ENCODE data around the gene CDIPT. TPM values are rescaled to one million over a fixed set of nuclear protein-coding genes. Genes with fewer than 3 reads are reported as not detected.

Gene CDIPT
- total RNA-seq, 1 experiment from 2014 or later: 60.5 TPM

DNA sequence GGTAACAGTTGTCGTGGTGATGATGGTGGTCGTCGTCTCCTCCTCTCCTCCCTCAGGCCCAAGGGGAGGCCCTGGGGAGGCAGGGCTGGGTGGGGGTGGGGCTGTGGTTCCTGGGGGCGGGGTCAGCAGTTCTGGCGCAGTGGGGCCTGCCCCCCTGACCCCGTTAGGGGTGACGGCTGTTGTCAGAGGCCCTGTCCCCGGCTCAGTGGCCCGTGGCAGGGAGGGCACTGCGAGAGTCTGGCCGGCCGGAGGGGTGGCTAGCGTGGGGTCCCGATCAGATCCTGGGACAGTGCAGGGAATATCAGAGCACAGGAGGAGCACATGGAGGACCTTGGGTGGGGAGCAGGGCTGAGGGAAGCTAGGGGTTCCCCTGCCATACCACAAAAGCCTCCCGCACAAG is 33.8 kb upstream of the CDIPT start:
- ChIA-PET CTCF (no interaction called here), POLR2A (ENCODE audit: unreplicated experiment) (no interaction called here)
- no peak for ATAC-seq
- Histone ChIP-seq H3K4me2 (ENCODE audit: low read length) (no peak overlapping the region), H3F3A (ENCODE audit: low read length, unreplicated experiment) (no peaks in the 10 kb centered on the region), H3K79me2 (ENCODE audit: low read length) (no peaks in the 10 kb centered on the region), H2AFZ (ENCODE audit: low read length) (no peak overlapping the region), H3K27me3 (ENCODE audit: low read length) (no peaks in the 10 kb centered on the region), H3K9me2 (replicated peaks; ENCODE audit: low read length) (no peaks in the 10 kb centered on the region), H3K9me3 (ENCODE audit: low read length) (no peaks in the 10 kb centered on the region), H3K4me1 (ENCODE audit: insufficient read depth, low read length) (peaks cover 7% of the 10 kb centered on the region; the same call in 1 of the 2 replicates), H3K27ac (ENCODE audit: low read length) (no peak overlapping the region), H4K20me1 (ENCODE audit: low read length) (no peaks in the 10 kb centered on the region), H3K36me3 (ENCODE audit: low read depth, low read length) (no peaks in the 10 kb centered on the region), H3K4me3 (ENCODE audit: low read length) (no peak overlapping the region), H3K9ac (ENCODE audit: low read length) (no peak overlapping the region)
- no peak for DNase-seq
- BruUV-seq (replicated peaks): no TSS peak
- TF ChIP-seq EZH2 (IDR thresholded peaks at IDR 0.05; ENCODE audit: low read length, unreplicated experiment) (no peak), EZH2phosphoT487 (IDR thresholded peaks at IDR 0.05; ENCODE audit: borderline replicate concordance, low read length) (no peak)
- TF ChIP-seq, protein P1, sequence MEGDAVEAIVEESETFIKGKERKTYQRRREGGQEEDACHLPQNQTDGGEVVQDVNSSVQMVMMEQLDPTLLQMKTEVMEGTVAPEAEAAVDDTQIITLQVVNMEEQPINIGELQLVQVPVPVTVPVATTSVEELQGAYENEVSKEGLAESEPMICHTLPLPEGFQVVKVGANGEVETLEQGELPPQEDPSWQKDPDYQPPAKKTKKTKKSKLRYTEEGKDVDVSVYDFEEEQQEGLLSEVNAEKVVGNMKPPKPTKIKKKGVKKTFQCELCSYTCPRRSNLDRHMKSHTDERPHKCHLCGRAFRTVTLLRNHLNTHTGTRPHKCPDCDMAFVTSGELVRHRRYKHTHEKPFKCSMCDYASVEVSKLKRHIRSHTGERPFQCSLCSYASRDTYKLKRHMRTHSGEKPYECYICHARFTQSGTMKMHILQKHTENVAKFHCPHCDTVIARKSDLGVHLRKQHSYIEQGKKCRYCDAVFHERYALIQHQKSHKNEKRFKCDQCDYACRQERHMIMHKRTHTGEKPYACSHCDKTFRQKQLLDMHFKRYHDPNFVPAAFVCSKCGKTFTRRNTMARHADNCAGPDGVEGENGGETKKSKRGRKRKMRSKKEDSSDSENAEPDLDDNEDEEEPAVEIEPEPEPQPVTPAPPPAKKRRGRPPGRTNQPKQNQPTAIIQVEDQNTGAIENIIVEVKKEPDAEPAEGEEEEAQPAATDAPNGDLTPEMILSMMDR (conservative IDR thresholded peaks at IDR 0.05; ENCODE audit: low read depth, low read length): no peak
- intact Hi-C loops (cut with micrococcal nuclease): no loop called here

DNA sequence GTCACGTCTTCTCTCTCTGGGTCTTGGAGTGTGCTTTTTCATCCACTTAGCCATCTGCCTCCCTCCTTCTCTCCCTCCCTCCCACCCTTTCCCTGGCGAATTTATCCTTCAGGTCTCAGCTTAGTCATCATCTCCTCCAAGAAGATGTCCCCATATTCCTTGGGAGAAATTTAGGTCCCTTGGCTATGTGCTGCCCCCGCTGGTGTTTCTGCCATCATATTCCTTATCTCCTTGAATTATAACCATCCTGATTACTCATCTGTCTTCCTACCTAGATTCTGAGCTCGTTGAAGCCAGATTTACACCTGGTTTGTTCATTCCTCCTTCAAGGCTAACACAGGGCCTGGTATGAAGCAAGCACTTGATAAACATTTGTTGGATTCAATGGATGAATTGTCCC is 31.3 kb upstream of the CDIPT start:
- Histone ChIP-seq H3F3A (ENCODE audit: low read length, unreplicated experiment) (no peaks in the 10 kb centered on the region), H3K27me3 (ENCODE audit: low read length) (no peaks in the 10 kb centered on the region), H3K36me3 (ENCODE audit: low read depth, low read length) (no peaks in the 10 kb centered on the region), H3K9me2 (replicated peaks; ENCODE audit: low read length) (no peaks in the 10 kb centered on the region), H3K9me3 (ENCODE audit: low read length) (no peaks in the 10 kb centered on the region), H2AFZ (ENCODE audit: low read length) (no peak overlapping the region), H4K20me1 (ENCODE audit: low read length) (no peaks in the 10 kb centered on the region), H3K4me2 (ENCODE audit: low read length) (no peak overlapping the region), H3K4me3 (ENCODE audit: low read length) (no peak overlapping the region), H3K79me2 (ENCODE audit: low read length) (no peaks in the 10 kb centered on the region), H3K9ac (ENCODE audit: low read length) (no peak overlapping the region), H3K4me1 (ENCODE audit: insufficient read depth, low read length) (0 out of 2 replicates have a peak, but pooled peaks cover 4% of the 10 kb centered on the region), H3K27ac (ENCODE audit: low read length) (no peak overlapping the region)
- DNase-seq: no peak
- ChIA-PET CTCF (interaction anchor here (0.7 kb wide), 1 partner anchor 87 kb away, joined by 3 read pairs; no protein-coding TSS in a partner anchor), POLR2A (ENCODE audit: unreplicated experiment) (no interaction called here)
- TF ChIP-seq EZH2 (IDR thresholded peaks at IDR 0.05; ENCODE audit: low read length, unreplicated experiment) (no peak), EZH2phosphoT487 (IDR thresholded peaks at IDR 0.05; ENCODE audit: borderline replicate concordance, low read length) (no peak)
- TF ChIP-seq, protein P1 (conservative IDR thresholded peaks at IDR 0.05; ENCODE audit: low read depth, low read length): no peak
- ATAC-seq: no peak
- no TSS peak for BruUV-seq (replicated peaks)
- intact Hi-C loops (cut with micrococcal nuclease): no loop called here

DNA sequence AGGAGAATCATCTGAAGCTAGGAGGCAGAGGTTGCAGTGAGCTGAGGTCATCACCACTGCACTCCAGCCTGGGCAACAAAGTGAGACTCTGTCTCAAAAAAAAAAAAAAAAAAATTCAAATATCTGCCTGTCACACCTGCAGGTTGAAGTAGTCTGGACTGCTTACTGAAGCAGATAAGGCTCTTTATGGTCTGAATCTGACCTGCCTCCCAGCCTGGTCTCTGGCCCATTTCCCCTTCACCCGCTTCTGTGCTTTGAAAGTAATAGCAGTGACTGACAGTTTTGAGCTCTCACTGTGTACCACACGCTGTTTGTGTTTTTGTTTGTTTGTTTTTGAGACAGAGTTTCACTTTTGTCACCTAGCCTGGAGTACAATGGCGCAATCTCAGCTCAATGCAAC is 30.5 kb upstream of the CDIPT start:
- no peaks in the 10 kb centered on the region for H3K9me2 ChIP-seq (replicated peaks; ENCODE audit: low read length)
- intact Hi-C loops (cut with micrococcal nuclease): no loop called here
- no peak overlapping the region for H3K4me2 ChIP-seq (ENCODE audit: low read length)
- H3F3A ChIP-seq (ENCODE audit: low read length, unreplicated experiment): no peaks in the 10 kb centered on the region
- 0 out of 2 replicates have a peak, but pooled peaks cover under 1% of the 10 kb centered on the region for H3K4me1 ChIP-seq (ENCODE audit: insufficient read depth, low read length)
- TF ChIP-seq, protein P1 (conservative IDR thresholded peaks at IDR 0.05; ENCODE audit: low read depth, low read length): no peak
- TF ChIP-seq EZH2 (IDR thresholded peaks at IDR 0.05; ENCODE audit: low read length, unreplicated experiment): no peak
- no peak for TF ChIP-seq EZH2phosphoT487 (IDR thresholded peaks at IDR 0.05; ENCODE audit: borderline replicate concordance, low read length)
- DNase-seq (no peak), ATAC-seq (no peak)
- no peaks in the 10 kb centered on the region for H3K9me3 ChIP-seq (ENCODE audit: low read length)
- H3K9ac ChIP-seq (ENCODE audit: low read length): no peak overlapping the region
- H3K27ac ChIP-seq (ENCODE audit: low read length): no peak overlapping the region
- no TSS peak for BruUV-seq (replicated peaks)
- CTCF ChIA-PET: no interaction called here
- H3K79me2 ChIP-seq (ENCODE audit: low read length): no peaks in the 10 kb centered on the region
- POLR2A ChIA-PET (ENCODE audit: unreplicated experiment): no interaction called here
- no peak overlapping the region for H2AFZ ChIP-seq (ENCODE audit: low read length)
- no peaks in the 10 kb centered on the region for H4K20me1 ChIP-seq (ENCODE audit: low read length)
- no peaks in the 10 kb centered on the region for H3K27me3 ChIP-seq (ENCODE audit: low read length)
- no peak overlapping the region for H3K4me3 ChIP-seq (ENCODE audit: low read length)
- H3K36me3 ChIP-seq (ENCODE audit: low read depth, low read length): no peaks in the 10 kb centered on the region
